CD4-positive, alpha-beta T cell treated with Interleukin-1 beta for 1 hour (primary cell): ENCODE results near the gene KRTAP15-1.

Source experiments
- DNase-seq, 2 donors: peaks; one replicate each; pipeline ENCODE4 v3.0.0-alpha.2; 2020 to 2022

The KRTAP15-1 gene, protein sequence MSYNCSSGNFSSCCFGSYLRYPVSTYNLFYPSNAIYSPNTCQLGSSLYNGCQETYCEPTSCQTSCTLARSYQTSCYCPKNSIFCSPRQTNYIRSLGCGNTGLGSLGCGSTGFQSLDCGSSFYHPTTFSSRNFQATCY

GRCh38 chr21:30439975-30440374 is at the start of gene KRTAP15-1:
Gene KRTAP15-1, plus strand, starts transcription at chr21:30440275. Its CDS starts 53 bp downstream, at chr21:30440328.
- no peak for DNase-seq

DNA sequence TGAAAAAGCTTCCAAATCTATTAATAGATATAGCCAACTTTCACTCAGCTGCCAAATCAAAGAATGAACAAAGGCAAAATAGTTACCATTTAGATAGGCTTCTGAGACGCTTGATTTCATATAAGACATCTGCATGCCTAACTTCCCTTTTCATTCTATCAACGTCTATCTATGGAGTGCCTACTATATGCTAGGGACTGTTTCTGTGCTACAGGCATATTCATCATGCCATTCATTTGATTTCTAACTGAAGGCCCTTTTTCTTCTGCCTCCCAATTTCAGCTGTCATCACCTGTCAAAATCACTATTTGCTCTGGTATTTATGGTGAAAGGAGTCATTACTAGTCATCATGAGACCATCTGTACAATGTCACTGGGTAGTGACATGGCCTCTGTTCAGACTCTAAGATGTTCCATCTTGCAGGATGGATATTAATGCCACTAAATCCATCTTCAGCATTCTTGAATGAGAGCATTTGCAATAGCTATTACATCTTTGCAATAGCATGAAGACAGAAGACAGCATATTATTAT is 48.5 kb upstream of the KRTAP15-1 start:
- DNase-seq: no peak

- no peak for DNase-seq
Measured at GRCh38 chr21:30395731-30396130, 44.3 kb upstream of the KRTAP15-1 start, which contains the start of gene KRTAP13-1. Gene KRTAP13-1, plus strand, starts transcription at chr21:30396031. Its CDS starts 56 bp downstream, at chr21:30396087.

GRCh38 chr21:30408782-30409494 is 31.1 kb upstream of the KRTAP15-1 start:
- DNase-seq: peak in 1 of 2 donors; percentile 0

DNA sequence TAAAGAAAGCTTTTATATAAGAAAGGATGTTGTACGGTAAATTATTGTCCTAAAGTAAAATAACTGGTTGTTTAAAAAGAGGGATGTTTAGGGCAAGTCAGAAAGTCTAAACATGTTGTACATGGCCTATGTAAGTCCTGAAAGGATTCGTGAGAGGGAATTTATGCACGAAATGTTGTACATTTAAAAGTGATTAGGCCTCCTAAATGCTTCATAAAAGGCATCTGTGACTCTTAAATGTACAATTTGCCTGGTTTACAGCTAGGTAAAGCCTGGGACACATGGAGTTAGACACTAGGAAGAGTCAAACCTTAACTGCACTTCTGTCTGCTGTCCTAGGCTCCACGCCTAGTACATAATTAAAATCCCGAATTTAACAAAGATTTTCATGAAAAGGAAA is 24.1 kb upstream of the KRTAP15-1 start:
- no peak for DNase-seq

GRCh38 chr21:30425826-30426225 is 14.2 kb upstream of the KRTAP15-1 start, which contains the start of gene KRTAP13-3:
Gene KRTAP13-3, minus strand, starts transcription at chr21:30425926. Its CDS starts 14 bp downstream, at chr21:30425912.
- no peak for DNase-seq

DNA sequence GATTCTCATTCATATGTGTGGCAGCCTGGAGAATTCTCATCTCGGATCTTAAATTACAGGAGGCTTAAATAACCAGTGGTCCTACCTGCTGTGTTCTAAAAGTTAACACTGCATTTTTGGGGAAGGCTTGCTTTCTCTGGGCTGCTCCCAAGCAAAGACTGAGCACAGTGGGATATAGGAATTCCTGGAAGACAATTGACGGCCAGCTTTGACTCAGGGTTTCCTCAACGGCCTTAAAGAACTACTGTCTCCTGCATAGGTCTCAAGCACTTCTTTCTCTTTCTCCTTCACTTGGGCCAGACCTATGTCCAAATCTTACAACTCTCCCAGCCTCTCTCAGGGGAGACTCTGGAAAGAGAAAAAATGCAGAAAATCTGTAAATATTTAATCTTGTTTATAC is 13.3 kb upstream of the KRTAP15-1 start:
- DNase-seq: no peak

DNA sequence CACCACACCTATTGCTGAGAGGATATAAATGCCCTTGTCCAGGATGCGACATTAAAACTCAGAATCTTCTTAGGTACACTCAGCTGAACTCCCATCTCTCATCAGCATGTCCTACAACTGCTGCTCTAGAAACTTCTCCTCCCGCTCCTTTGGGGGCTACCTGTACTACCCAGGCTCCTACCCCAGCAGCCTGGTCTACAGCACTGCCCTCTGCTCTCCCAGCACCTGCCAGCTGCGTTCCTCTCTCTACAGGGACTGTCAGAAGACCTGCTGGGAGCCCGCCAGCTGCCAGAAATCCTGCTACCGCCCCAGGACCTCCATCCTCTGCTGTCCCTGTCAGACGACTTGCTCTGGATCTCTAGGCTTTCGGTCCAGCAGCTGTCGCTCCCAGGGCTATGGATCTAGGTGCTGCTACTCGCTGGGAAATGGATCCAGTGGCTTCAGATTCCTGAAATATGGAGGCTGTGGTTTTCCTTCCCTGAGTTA is 9.9 kb upstream of the KRTAP15-1 start, which contains the start of gene KRTAP13-4:
KRTAP13-4 (plus strand) TSS at position 51 of the 486 bp plus-strand sequence; CDS start at position 107, 56 bp downstream.
- no peak for DNase-seq

DNA sequence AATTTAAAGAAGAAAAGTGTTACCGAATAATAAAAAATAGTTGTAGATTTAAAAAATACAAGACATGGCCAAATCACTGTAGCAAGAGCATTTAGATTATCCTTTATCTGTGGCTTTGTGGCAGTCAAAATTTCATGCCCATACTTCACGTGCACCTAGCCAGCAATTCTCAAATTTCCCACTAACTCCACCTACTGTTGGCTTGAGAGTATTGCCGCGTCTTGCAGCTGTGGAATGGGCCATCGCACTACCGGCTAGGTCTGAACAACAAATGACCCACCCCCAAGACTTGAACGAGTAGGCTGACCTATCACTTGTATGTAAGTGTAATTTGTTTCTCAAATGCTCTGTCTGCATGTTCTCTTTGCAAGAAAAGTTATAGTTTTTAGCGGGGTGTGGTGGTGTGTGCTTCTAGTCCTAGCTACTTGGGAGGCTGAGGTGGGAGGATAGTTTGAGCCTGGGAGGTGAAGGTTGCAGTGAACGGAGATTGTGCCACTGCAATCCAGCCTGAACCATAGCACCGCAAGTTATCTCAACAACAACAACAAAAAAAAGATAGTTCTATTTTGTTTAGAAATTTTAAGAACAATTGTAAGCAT is 5.9 kb upstream of the KRTAP15-1 start:
- peak in 1 of 2 donors; percentile 2 for DNase-seq

- no peak for DNase-seq
Measured at GRCh38 chr21:30437010-30437565, 3.0 kb upstream of the KRTAP15-1 start.

- DNase-seq: no peak
Measured at GRCh38 chr21:30443226-30443625, 3.2 kb downstream of the KRTAP15-1 start.

GRCh38 chr21:30444204-30444603 is 4.1 kb downstream of the KRTAP15-1 start:
- no peak for DNase-seq

DNA sequence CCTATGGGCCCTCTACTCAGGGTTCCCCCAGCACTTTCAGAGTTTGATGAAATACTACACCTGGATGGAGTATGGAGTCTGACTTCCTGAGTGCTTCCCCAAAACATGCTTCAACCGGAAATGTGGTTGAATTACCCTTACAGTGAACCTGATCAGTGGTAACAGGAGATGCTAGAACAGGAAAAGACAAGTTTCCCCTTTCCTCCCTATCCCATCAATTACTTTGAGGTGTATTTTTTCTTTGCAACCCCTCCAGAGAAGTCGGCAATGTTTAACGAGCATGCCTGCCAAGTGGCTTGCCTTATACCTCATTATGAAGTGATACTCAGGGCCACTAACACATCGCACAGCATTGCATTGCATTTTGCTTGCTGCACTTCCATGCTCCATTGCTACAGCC is 7.0 kb downstream of the KRTAP15-1 start:
- DNase-seq: no peak

DNA sequence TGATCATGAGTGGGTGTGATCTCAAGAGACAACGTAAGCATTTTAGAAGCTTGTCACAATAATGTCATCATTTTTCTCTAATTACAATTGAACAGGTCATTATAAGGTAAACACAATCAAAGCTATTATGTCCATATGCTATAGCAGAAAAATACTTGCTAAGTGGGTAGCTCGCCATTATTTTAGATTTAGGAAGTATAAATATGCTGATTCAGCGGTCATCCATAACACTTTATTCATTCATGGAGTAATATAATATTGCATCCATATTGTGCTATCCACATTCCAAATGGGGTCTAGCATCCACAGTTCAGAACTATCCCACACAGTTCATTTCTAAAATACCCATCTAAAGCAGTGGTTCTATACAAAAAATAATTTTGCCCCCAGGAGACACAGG is 8.4 kb downstream of the KRTAP15-1 start:
- no peak for DNase-seq

DNA sequence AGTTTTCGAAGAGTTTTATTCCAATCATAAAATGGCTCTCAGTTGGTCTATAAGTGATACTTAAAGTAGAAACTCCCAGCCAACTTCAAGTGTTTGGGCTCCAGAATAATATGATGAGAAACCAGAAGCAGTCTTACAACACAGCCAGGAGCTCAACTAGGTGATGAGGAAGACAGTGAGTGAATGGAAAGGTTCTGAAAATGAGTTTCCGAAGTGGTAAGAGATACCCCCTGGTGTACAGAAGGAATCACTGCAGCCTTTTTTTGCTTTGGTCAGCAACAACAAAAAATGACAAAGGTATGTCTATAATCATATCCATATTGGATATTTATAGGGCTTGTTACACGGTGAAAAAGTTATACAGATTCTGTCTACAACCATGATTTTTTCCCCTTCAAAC is 23.6 kb downstream of the KRTAP15-1 start:
- no peak for DNase-seq

DNA sequence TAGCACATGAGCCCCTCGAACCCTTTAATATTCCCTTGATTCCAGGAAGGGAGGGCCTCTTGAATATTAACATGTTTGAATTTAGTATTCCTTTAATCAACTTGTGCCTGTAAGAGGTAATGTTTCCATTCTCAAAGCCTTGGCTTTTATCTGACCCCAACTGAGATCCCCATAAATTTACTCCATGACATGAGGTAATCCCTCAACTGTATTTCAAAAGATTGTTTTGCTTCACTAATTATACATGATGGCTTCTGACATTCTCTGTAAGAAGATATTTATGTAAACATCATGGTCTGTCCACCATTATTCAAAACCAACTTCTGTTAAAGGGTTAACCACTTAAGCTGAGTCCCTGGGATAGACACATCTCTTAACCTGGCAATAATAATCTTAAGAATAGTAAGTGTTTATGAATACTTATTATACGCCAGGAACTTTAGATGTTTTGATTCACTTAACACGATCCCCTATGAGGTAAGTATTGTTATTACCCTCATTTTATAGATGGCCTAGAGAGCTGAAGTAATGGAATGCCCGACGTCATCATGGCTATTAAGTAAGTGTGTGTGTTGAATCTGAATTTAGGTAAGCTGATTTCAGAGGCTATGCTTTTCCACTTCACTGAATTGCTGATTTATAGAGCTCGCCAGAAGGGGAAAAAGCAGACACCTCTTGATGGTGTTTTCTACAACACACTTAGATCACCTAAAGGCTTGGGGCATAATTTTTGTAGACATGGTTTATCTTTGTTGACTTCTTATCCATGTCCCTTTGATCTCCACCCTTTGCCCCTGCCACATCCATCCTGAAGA is 29.0 kb downstream of the KRTAP15-1 start:
- no peak for DNase-seq

GRCh38 chr21:30478004-30478403 is 37.9 kb downstream of the KRTAP15-1 start:
- DNase-seq: no peak

GRCh38 chr21:30479259-30479658 is 39.2 kb downstream of the KRTAP15-1 start:
- DNase-seq: no peak

DNA sequence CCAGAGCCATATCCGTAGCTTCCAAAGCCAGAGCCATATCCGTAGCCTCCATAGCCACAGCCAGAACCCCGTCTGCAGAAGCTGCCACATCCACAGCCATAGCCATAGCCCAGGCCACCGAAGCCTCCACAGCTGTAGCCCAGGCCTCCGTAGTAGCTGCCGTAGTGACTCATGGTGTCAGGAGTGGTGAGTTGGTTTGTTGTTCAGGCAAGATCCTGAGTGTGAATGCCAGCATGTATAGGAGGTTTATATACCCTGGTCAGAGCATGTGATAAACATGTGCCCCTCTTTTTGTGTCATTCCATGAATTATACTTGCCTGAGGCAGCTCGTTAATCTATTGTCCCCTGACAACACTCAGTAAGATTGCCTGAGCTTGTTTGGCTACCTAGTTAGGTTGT is 40.1 kb downstream of the KRTAP15-1 start, which contains the start of gene KRTAP19-1:
KRTAP19-1 (minus strand) TSS at position 223 of the 400 bp plus-strand sequence; CDS start at position 173, 50 bp downstream.
- DNase-seq: no peak

DNA sequence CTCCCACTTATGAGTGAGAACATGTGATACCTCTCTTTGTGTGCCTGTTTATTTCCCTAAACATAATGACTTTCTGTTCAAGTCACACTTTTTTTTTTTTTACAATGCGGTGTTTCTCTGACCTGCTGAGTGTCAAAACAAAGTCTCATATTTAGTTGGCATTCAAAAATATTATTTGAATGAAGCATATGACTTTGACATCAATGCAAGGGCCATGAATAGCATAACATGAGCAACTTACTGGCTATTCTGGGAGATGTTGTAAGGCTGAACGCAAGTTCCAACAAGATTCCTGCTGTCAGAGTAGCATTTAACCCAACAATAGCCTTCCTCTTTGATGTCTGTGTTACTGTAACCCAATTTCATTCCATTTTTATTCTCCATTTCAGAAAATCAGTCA is 42.1 kb downstream of the KRTAP15-1 start:
- DNase-seq: no peak

- no peak for DNase-seq
Measured at GRCh38 chr21:30486180-30486579, 46.1 kb downstream of the KRTAP15-1 start.

DNA sequence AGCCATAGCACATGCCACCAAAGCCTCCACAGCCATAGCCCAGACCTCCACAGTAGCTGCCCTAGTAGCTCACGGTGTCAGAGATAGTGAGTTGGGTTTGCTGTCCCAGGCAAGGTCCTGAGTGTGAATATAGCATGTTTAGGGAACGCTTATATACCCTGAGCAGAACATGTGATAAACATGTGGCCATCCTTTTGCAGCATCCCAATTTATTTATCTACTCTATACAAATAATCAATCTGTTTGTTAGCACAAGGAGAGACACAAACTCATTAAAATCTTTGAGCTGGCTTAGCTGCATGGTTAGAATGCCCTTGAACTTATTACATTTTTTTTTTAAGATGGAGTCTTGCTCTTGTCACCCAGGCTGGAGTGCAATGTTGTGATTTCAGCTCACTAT is 47.3 kb downstream of the KRTAP15-1 start, which contains the start of gene KRTAP19-2:
KRTAP19-2 (minus strand) TSS at position 101 of the 400 bp plus-strand sequence; CDS start at position 13, 88 bp downstream.
- no peak for DNase-seq
